EH (cell line): Measurements from ENCODE around the gene MARCHF6.
A peak's percentile ranks its signal among the peaks of the same experiment; 100 is the strongest.

Source experiments
- DNase-seq: peaks from one replicate; pipeline ENCODE4 v3.0.0-alpha.2; 2015; ENCODE audit warnings: low read depth

Gene MARCHF6

DNA sequence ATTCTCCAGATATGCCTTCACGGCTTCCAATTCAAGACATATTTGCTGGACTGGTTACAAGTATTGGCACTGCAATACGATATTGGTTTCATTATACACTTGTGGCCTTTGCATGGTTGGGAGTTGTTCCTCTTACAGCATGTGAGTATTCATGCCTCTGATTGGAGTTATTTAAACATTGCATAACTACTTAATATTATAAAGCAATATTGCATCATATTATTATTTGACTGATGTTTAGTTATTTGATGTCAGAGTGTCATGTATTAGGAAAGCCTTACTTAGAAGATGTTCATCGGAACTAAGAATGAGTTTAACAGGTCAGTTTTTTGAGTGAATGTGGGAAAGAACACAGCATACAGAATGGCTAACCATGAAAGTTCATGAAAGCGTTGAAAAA lies 28.3 kb downstream of the MARCHF6 start:
- DNase-seq: no peak

DNA sequence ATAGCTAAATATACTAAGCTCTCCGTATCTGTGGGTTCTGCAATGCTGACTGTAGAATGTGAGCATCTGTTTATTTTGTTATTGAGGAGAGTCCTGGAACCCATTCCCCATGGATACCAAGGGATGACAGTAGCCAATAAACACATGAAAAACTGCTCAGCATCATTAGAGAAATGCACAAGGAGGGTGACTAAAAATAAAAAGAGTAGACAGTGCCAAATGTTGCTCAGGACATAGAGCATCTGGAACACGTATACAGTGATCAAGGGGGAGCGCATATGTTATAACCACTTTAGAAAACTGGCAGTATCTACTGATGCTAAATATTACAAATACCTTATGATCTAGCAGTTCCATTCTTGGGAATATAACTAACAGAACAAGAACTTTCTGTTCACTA lies 31.0 kb downstream of the MARCHF6 start:
- peak; percentile 9 for DNase-seq

DNA sequence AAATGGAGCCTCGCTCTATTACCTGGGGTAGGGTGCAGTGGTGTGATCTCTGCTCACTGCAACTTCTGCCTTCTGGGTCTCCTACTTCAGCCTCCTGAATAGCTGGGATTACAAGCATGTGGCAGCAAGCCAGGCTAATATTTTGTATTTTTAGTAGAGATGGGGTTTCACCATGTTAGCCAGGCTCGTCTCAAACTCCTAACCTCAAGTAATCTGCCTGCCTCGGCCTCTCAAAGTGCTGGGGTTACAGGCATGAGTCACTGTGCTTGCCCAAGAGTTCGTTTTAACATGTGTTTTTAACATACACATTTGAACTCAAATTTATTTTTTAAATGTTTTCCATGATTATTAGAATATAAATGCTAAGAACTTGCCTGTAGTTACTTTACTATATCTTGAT lies 34.2 kb downstream of the MARCHF6 start:
- DNase-seq: peak; percentile 68

- no peak for DNase-seq
Measured at GRCh38 chr5:10391130-10391529, 37.6 kb downstream of the MARCHF6 start.

DNA sequence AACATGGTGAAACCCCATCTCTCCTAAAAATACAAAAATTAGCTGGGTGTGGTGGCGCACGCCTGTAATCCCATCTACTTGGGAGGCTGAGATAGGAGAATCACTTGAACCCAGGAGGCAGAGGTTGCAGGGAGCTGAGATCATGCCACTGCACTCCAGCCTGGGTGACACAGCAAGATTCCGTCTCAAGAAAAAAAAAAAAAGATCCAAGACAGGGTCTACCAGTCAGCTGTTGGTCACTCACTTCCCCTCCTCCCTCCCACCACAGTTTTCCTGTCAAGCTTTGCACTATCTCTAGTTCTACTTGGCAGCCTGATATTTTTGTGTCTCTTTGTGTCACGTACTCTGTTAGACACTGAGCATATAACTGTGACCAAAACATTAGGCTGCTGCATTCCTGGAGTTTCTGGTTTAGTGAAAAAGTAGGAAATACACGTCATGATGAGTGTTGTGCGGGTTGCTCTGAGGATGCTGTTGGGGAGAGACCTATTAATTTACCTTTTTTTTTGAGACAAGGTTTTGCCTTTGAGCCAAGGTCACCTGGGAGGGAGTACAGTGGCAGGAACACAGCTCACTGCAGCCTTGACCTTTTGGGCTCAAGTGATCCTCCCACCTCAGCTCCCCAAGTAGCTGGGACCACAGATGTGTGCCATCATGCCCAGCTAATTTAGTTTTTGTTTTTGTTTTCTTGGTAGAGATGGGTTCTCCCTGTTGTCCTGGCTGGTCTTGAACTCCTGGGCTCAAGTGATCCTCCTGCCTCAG lies 39.3 kb downstream of the MARCHF6 start:
- peak; percentile 83 for DNase-seq

DNA sequence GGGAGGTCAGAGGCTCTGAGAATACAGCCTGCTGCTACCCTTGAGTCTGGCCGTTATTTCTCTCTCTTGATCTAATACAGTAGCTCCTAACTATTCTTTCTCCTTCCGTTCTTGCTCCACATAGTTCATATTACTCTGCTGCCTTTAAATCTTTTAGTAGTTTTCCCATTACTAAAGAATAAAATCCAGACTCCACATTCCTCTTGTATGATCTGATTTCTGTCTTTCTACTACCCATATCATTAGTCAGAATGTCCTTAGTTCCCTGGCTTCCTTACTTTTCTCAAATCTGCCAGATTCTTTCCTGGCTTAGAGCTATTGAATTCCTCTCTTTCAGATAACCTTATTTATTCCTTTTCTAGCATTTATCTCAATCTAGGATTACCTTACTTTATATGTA lies 40.0 kb downstream of the MARCHF6 start:
- peak; percentile 67 for DNase-seq

DNA sequence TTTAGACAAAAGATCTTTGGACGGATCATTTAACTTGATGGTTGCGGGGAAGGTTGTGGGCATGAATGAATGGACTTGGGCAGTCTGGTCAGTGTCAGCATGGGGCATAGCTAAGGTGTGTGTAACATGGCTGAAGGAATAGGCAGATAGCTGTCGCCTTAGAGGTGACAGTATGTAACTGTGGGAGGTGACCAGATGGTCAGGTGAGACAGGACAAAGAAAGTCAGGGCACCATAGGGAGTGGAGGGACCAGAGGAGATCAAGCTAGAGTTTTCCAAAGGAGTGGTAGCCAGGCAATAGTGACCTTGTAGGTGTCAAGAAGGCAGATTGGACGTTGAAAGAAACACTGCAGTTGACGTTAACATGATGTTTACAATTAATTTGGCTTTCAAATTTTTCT lies 43.1 kb downstream of the MARCHF6 start:
- no peak for DNase-seq

- no peak for DNase-seq
Measured at GRCh38 chr5:10399839-10400238, 46.3 kb downstream of the MARCHF6 start.

DNA sequence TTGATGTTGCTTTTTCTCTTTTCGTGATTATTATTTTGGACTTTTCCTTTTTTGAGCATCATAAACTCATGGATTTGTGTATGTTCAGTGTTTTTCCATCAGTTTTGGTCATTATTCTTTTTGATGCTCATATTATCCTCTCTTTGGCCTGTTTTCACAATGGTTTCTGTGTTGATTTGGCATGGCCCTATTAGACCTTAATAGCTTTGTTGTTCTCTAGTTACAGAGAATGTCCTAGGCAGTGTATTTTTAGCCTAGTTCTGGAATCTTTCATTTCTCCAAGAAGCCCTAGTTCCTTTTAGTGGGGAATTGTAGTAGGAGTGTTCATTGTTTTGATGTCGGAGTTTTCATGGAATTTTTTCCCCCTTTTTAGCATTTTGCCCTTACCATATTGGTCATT lies 46.9 kb downstream of the MARCHF6 start:
- DNase-seq: no peak

DNA sequence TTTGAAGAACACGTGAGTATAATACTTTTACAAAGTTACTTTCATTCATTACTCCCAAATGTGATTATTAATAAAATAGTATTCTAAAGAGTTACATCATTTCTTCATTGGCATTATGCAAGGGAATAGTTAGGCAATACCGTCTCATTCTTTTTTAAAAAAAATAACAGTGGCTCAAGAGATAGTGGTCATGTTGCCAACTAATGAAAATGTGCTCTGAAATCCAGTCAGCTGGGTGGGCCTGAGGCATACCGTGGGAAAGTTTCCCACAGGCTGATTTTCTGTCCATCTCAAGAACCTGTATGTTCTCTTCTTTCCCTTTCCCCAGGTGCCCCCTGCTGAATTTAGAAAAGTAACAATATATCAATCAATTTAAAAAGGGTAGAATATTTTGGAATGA lies 47.3 kb downstream of the MARCHF6 start:
- peak; percentile 55 for DNase-seq

DNA sequence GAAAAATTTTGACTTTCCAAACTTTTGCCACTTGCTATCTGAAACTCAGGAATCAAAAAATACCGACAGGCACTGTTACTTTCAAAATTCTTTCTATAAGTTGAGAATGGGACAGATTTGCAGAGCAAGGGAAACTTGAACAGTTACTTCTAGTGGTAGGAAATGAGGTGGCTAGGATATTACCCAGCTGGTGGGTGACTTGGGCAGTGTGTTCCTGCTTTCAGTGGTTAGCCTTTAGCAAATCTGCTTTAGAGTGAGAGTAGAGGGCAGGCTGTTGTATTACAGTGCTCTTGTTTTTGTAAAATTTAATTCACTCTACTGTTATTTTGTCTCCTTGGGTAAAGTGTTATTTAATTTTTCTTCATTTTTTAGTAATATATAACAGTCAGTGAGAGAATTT lies 48.0 kb downstream of the MARCHF6 start:
- DNase-seq: no peak
